ENCODE measurements around the gene THAP3. TPM values are rescaled to one million over a fixed set of nuclear protein-coding genes. Genes with fewer than 3 reads are reported as not detected.

Gene THAP3
- polyA plus RNA-seq, 4 donors = 15.1 to 25.8 (median 16.3) TPM

- peak in 2 of 4 donors; percentile 49 to 50 for DNase-seq (ENCODE audit: low read depth in 4 of 4, low spot score in 3 of 4)
Measured at GRCh38 chr1:6603915-6604558, 20.6 kb upstream of the THAP3 start.

- peak in 1 of 4 donors; percentile 42 for DNase-seq (ENCODE audit: low read depth in 4 of 4, low spot score in 3 of 4)
Measured at GRCh38 chr1:6612641-6613360, 11.9 kb upstream of the THAP3 start.

- DNase-seq (ENCODE audit: low read depth in 4 of 4, low spot score in 3 of 4) = peak; percentile 91 to 96 (median 96)
Measured at GRCh38 chr1:6613361-6614018, 11.2 kb upstream of the THAP3 start, which contains the start of gene PHF13. TSS of gene PHF13 (plus strand) at chr1:6613731. CDS start at chr1:6614067, 336 bp downstream.

GRCh38 chr1:6614019-6614928, 10.4 kb upstream of the THAP3 start:
- no peak for DNase-seq (ENCODE audit: low read depth in 4 of 4, low spot score in 3 of 4)

DNA sequence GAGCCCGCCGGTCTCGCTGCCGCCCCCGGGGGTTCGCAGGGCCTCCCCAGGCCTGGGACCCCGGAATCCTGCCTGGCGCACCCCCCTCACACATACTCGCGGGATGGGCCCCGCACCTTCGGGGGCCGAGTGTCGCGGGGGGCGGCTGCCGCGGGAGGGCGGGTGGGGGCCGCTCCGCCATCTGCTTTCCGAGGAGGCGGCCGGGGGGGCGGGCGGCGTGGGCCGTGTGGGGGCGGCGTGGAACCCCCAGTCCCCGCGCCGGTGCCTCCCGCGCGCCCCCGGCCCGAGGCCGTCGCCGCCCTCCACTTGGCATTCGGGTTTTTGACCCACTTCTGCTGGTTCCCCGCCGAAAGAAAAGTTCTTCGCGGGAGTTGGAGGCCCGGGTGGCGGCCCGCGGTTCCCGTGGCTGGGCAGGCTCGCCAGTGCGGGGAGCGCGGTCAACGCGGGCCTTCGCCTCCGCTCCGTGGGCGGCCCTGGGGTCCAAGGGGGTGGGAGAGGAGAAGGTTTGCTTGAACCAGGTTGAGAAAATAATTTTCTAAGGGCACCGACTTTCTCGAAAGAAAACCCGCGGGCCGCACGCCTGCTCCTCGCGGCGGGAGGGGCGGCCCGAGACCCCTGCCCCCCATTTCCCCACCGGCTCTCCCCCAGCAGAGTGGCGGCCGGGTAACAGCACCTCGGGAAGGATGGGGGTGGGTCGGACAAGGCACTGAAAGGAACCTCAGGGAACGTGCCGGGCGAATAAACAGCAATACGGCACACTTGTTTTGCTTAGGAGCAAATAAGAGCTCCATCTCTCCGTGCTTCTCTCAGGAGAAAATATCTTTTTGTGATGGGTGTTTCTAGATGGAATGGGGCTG, 9.5 kb upstream of the THAP3 start:
- DNase-seq (ENCODE audit: low read depth in 4 of 4, low spot score in 3 of 4) = no peak

- no peak for DNase-seq (ENCODE audit: low read depth in 4 of 4, low spot score in 3 of 4)
Measured at GRCh38 chr1:6619045-6619444, 5.6 kb upstream of the THAP3 start.

- no peak for DNase-seq (ENCODE audit: low read depth in 4 of 4, low spot score in 3 of 4)
Measured at GRCh38 chr1:6621429-6622391, 3.0 kb upstream of the THAP3 start.

DNA sequence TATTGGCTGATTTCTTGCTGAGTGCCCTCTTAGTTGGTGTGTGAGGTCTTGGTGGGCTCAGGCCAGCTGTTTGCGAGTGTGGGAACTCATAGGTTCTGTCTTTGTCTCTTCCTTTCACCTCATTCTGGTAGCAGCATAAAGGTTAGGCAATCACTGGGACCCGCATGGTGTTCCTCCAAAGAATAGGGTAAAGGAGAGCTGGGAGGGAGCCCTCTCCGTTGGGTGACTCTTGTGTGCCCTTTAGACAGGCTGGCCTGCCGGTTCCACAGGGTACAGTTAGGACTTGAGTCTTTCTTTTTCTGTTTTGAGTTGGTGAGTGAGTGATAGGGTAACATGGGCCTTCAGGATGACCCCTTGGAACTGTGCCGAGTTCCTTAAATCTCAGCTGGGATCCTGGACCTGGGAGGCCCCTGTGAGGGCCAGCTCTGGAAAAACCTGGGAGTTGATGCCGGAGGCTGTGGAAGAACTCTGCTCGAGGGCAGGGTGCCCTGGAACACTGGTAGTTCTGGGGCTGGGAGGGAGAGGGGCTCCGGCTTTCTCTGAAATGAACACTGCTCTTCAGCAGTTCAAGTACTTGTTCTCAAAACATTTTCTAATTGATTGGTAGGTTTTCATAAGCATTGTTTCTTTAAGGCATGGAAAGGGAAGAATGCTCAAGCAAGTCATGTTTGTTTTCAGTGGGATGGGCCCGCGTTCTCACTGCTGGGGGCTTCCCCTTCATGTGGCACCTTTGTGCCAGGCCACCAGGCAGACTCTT, 2.1 kb upstream of the THAP3 start:
- no peak for DNase-seq (ENCODE audit: low read depth in 4 of 4, low spot score in 3 of 4)

GRCh38 chr1:6623269-6623965, 1.3 kb upstream of the THAP3 start:
- DNase-seq (ENCODE audit: low read depth in 4 of 4, low spot score in 3 of 4) = no peak

- DNase-seq (ENCODE audit: low read depth in 4 of 4, low spot score in 3 of 4) = no peak
Measured at GRCh38 chr1:6625584-6626149, 999 bp downstream of the THAP3 start.

DNA sequence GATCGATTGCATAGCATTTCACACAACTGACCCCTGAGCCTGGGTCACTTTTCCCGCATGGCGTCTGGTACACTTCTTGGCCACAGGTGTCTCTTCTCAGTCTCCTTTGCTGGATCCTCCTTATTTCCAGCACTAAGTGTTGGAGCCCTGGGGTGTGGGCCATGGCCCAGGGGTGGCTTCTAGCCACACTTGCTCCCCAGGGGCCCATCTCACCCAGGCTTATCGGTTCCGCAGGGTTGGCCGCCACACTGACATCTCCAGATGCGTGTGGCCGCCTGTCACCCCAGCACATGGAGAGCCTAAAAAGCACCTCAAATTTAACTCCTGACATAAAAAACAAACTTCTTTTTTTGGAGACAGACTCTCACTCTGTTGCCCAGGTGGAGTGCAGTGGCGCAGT, 2.4 kb downstream of the THAP3 start:
- DNase-seq (ENCODE audit: low read depth in 4 of 4, low spot score in 3 of 4) = no peak

DNA sequence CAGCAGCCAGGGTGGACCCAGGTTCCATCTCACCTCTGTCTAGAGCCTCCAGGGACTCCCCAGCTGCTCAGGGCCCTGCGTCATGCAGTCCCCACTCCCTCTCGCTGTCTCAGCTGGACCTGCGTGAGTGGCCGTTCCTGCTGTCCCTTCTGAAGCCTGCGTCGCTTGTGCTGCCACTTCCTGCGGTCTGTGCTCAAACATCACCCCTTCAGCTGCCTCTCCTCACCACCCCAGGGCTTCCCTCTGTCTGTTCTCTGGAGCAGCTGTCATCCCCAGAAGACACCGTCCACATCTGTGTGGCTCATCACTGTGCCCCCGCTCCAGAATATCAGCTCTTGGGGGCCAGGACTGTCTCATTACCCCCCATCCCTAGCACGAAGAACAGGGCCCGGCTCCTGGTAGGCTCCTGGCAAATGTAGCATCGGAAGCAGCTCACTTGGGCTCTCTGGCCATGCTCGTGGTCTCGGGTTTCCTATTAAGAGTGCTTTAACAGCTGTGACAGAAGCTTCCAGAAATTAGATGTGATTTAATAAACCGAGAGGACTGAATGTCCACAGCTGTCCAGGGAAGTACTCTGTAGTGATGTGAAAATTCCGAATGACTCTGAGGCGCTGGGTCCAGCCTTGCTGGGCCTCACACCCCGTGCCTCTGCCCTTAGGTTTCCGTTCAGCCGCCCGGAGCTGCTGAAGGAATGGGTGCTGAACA, 3.3 kb downstream of the THAP3 start:
- no peak for DNase-seq (ENCODE audit: low read depth in 4 of 4, low spot score in 3 of 4)

GRCh38 chr1:6628971-6629479, 4.4 kb downstream of the THAP3 start:
- no peak for DNase-seq (ENCODE audit: low read depth in 4 of 4, low spot score in 3 of 4)

- DNase-seq (ENCODE audit: low read depth in 4 of 4, low spot score in 3 of 4) = no peak
Measured at GRCh38 chr1:6630027-6630426, 5.4 kb downstream of the THAP3 start.

DNA sequence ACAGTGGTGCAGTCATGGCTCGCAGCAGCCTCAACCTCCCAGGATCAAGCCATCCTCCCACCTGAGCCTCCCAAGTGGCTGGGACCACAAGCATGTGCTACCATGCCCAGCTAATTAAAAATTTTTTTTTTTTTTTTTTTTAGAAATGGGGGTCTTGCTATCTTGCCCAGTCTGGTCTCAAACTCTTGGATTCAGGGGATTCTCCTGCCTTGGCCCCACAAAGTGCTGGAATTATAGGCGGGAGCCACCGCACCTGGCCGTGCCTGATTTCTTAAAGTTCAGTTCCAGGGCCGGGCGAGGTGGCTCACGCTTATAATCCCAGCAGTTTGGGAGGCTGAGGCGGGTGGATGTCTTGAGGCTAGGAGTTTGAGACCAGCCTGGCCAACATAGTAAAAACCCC, 6.4 kb downstream of the THAP3 start:
- no peak for DNase-seq (ENCODE audit: low read depth in 4 of 4, low spot score in 3 of 4)
